Activated naive CD4-positive, alpha-beta T cell treated with anti-CD3 and anti-CD28 coated beads for 36 hours (primary cell): ENCODE data around the gene DPP6. TPM values are rescaled to one million over a fixed set of nuclear protein-coding genes. Genes with fewer than 3 reads are reported as not detected.

ENCODE experiments used
- CTCF ChIA-PET: fragments of 350-600 bp; sonication (Branson Sonifier 250); formaldehyde crosslinking; loops from one replicate; lab custom pipeline; 2021; ENCODE audit warnings: antibody characterized with exemption; lab: Charles Lee
- DNase-seq: peaks from one replicate; pipeline ENCODE4 v3.0.0-alpha.2; 2020
- H3K27ac Mint-ChIP-seq: one replicate; pipeline ENCODE4 v1.8.0; 2021; ENCODE audit warnings: mild to moderate bottlenecking, mixed read lengths
- H3K27me3 Mint-ChIP-seq: one replicate; pipeline ENCODE4 v1.8.0; 2021; ENCODE audit warnings: low read depth, mixed read lengths
- H3K36me3 Mint-ChIP-seq: one replicate; pipeline ENCODE4 v1.8.0; 2021; ENCODE audit warnings: low read depth, mixed read lengths
- H3K4me1 Mint-ChIP-seq: one replicate; pipeline ENCODE4 v1.8.0; 2021; ENCODE audit warnings: low read depth, mixed read lengths
- H3K4me3 Mint-ChIP-seq: one replicate; pipeline ENCODE4 v1.8.0; 2021; ENCODE audit warnings: mild to moderate bottlenecking, moderate library complexity, mixed read lengths
- H3K9me3 Mint-ChIP-seq: one replicate; pipeline ENCODE4 v1.8.0; 2021; ENCODE audit warnings: mixed read lengths
- intact Hi-C: fragments of 100-400 bp; cut with micrococcal nuclease; formaldehyde crosslinking; loops from one replicate; pipeline ENCODE4 v1.15.1; 2023
- total RNA-seq, 2 experiments: library from RNA; stranded (reverse); gene quantifications; one replicate each; pipeline ENCODE4 v1.2.3, GENCODE V29; 2021

DPP6 gene
- total RNA-seq, 2 experiments from 2014 or later, result not detected

DNA sequence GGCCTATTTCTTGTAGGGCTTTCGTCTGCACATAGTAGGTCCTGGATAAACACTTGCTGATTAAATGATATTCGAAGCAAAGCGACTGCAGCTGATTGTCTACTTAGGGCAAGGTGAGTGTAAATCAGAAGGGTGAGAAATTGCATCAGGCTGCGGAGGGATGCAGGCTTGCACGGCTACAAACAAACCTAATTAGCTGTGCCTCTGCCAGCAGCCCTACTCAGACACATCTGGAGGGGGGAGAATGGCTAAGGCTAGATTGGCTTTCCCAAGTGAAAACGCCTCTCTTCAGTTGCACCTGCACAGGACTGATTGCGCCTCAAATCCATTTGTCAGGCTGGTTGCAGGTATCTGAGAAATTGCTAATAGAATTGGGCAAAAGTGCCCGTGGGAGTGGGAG is 247.5 kb downstream of the DPP6 start:
- no peak overlapping the region for H3K27ac Mint-ChIP-seq
- no peak for DNase-seq
- no peaks in the 10 kb centered on the region for H3K4me1 Mint-ChIP-seq
- H3K9me3 Mint-ChIP-seq, result no peaks in the 10 kb centered on the region
- no peaks in the 10 kb centered on the region for H3K36me3 Mint-ChIP-seq
- intact Hi-C loops, result no loop called here
- peaks cover 8% of the 10 kb centered on the region for H3K27me3 Mint-ChIP-seq
- H3K4me3 Mint-ChIP-seq, result no peak overlapping the region
- CTCF ChIA-PET, result no interaction called here

DNA sequence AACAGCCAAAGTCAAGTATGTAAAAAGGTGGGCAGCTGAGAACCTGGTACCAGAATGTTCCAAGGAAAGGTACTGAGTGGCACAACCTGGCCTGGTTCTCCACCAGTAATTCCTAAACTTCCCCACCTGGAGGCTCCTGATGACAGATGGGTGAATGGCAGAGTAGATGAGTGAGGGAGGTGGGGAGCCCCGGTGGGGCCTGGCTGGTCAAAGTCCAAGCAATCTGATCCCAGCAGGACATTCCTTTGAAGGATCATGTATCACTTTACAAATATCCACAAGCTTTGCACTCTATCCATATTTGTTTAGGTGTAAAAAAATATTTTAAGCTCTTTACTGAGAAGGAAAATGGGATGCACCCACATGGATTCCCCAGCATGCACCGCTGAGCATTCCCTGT is 250.2 kb downstream of the DPP6 start:
- H3K4me3 Mint-ChIP-seq, result no peak overlapping the region
- H3K27ac Mint-ChIP-seq, result no peak overlapping the region
- CTCF ChIA-PET, result interaction anchor here (0.6 kb wide), 1 partner anchor 1409 kb away, joined by 4 read pairs; no protein-coding TSS in a partner anchor
- intact Hi-C loops, result no loop called here
- no peaks in the 10 kb centered on the region for H3K4me1 Mint-ChIP-seq
- H3K36me3 Mint-ChIP-seq, result no peaks in the 10 kb centered on the region
- no peaks in the 10 kb centered on the region for H3K9me3 Mint-ChIP-seq
- H3K27me3 Mint-ChIP-seq, result peaks cover 20% of the 10 kb centered on the region
- DNase-seq, result no peak

DNA sequence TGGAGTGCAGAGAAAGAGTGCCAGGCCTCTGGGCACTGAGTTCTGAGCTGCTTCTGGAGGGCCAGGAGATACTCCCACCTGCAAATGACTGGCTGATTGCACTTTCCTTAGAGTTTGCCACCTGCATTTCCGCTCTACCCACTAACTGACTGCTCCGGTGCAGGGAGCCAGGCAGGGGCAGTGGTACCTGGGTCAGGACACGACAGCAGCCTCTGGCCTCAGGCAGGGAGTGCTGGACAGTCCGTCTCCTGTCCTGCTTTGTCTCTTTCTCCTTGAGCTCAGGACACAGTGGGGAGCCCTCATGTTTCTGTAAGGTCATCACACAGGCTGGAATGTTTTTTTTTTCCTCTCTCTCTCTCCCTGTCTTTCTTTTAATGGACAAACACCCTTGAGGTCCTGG is 252.0 kb downstream of the DPP6 start:
- Mint-ChIP-seq H3K27ac (no peak overlapping the region), H3K4me3 (no peak overlapping the region), H3K36me3 (no peaks in the 10 kb centered on the region), H3K27me3 (peaks cover 22% of the 10 kb centered on the region), H3K4me1 (no peaks in the 10 kb centered on the region), H3K9me3 (no peaks in the 10 kb centered on the region)
- intact Hi-C loops, result no loop called here
- no peak for DNase-seq
- CTCF ChIA-PET, result no interaction called here

DNA sequence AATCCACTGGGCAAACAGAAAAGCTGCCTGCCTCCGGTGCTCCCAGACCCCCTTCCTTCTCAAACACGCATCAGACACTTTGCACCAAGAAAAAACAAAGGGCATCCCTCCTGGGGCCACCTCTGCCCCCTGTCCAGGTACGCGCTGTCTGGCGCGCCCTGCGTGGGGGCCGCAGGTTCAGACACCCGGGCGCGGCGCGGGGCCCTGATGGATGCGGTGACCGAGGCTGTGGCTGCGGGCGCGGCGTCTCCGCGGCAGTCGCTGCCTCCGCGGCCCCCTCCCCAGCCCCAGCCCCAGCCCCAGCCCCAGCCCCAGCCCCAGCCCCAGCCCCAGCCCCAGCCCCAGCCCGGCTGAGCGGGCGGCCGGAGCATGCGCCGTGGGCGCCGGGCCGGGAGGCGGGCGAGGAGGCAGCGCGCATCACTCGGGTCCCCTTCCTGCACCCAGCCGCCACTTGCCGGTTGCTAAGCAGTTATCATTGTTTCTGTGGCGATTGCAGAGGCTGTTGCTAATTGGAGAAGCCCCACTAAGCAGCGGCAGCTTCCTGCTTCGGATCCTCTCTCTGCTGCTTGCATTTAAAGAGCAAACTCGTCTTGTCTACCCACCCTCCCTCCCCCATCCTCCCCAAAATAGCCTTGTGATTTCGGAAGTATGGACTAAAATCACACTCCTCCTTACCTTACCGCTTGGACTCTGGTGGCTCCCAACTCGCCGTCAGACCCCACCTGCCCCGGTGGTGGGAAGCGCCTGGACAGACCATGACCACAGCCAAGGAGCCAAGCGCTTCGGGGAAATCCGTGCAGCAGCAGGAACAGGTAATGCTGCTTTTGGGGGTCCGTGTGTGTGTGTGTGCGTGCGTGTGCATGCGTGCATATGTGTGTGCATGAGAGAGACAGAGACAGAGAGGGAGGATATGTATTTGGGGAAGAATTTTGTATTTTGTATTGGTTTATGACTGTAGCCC is 252.8 kb downstream of the DPP6 start:
- no peaks in the 10 kb centered on the region for H3K4me1 Mint-ChIP-seq
- no peak for DNase-seq
- H3K9me3 Mint-ChIP-seq, result no peaks in the 10 kb centered on the region
- no peak overlapping the region for H3K27ac Mint-ChIP-seq
- H3K4me3 Mint-ChIP-seq, result no peak overlapping the region
- intact Hi-C loops, result no loop called here
- CTCF ChIA-PET, result interaction anchor here (0.6 kb wide), 1 partner anchor 121 kb away, joined by 5 read pairs; no protein-coding TSS in a partner anchor
- H3K27me3 Mint-ChIP-seq, result peaks cover 22% of the 10 kb centered on the region
- H3K36me3 Mint-ChIP-seq, result no peaks in the 10 kb centered on the region

DNA sequence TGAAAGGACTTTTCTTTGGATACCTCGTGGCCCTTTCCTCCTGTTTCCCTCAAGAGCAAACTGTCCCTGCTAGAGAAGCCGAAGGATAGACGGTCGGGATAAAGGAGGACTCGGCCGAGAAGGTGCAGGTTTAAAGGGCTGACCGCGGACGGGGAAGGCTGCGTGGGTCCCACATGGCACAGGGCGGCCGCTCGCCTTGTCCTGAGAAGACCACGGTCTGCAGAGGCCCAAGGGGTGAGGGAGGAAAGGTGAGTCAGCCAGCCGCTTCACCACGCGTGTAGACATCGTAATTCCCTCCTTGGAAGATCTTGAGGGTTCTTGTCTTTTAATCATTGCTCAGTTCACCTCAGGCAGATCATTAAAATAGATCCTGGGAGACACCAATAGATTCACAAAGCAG is 253.8 kb downstream of the DPP6 start:
- CTCF ChIA-PET, result interaction anchor here (0.6 kb wide), 1 partner anchor 115 kb away, joined by 3 read pairs; no protein-coding TSS in a partner anchor
- H3K36me3 Mint-ChIP-seq, result no peaks in the 10 kb centered on the region
- intact Hi-C loops, result no loop called here
- DNase-seq, result no peak
- H3K9me3 Mint-ChIP-seq, result no peaks in the 10 kb centered on the region
- H3K4me3 Mint-ChIP-seq, result no peak overlapping the region
- H3K4me1 Mint-ChIP-seq, result no peaks in the 10 kb centered on the region
- peaks cover 22% of the 10 kb centered on the region for H3K27me3 Mint-ChIP-seq
- no peak overlapping the region for H3K27ac Mint-ChIP-seq

DNA sequence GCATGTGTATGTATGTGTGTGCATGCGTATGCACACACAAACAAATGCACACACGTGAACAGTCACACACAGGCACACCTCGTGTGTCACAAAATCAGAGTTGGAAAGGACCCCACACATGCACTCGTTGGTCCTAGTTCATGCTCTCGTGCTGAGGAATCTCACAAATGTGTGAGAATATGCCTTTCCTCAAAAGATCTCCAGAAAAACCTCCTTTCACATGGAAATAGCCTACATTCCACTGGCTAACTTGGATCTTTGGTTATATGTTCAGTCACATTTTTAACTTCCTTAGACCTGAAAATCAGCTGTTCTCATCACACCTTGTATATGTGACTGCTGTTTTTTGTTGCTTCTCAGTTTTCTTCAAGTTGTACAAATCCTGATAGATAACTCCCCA is 256.7 kb downstream of the DPP6 start:
- H3K36me3 Mint-ChIP-seq, result no peaks in the 10 kb centered on the region
- no peak overlapping the region for H3K4me3 Mint-ChIP-seq
- DNase-seq, result no peak
- H3K27me3 Mint-ChIP-seq, result peaks cover 18% of the 10 kb centered on the region
- intact Hi-C loops, result no loop called here
- no peak overlapping the region for H3K27ac Mint-ChIP-seq
- peaks cover 5% of the 10 kb centered on the region for H3K9me3 Mint-ChIP-seq
- no peaks in the 10 kb centered on the region for H3K4me1 Mint-ChIP-seq
- CTCF ChIA-PET, result no interaction called here

DNA sequence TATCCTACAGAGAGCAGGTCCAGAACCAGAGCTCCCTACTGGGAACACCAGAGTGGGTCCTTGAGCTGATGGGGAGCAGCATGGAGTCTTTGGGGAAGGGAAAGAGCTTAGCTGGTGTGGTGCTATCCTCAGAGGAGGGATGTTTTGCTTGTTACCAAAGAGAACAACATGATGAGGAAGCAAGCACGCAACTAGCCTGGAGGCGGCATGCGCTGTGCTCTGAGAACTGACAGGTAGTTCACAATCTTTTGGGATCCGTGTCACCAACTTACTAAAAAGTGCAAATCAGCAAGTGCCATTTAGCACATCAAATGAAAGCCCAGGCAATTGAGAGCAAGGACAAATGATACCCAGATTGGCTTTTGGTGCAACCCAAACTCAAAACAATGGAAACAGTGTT is 257.9 kb downstream of the DPP6 start:
- DNase-seq, result no peak
- no peaks in the 10 kb centered on the region for H3K4me1 Mint-ChIP-seq
- H3K36me3 Mint-ChIP-seq, result no peaks in the 10 kb centered on the region
- intact Hi-C loops, result no loop called here
- peaks cover 5% of the 10 kb centered on the region for H3K9me3 Mint-ChIP-seq
- CTCF ChIA-PET, result no interaction called here
- no peak overlapping the region for H3K27ac Mint-ChIP-seq
- H3K4me3 Mint-ChIP-seq, result no peak overlapping the region
- H3K27me3 Mint-ChIP-seq, result peaks cover 14% of the 10 kb centered on the region

DNA sequence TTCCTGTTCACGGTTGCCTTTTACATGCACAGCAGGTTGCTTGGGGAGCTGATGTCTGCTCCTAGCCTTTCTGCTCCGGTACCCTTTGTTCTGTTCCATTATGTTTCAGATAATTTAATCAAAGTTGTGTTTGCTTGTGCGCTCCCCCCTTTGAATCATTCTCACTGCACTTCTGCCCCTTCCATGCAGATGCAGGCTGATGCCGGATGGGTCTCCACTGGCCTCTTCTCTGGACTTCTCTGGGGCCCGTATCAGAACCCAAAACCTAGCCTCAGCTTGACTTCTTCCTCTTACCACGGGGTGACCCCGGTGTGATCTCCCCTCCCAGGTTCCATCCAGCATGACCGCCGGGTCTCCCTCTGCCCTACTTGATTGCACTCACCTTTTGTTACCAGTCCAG is 272.0 kb downstream of the DPP6 start:
- Mint-ChIP-seq H3K27ac (no peak overlapping the region), H3K4me3 (no peak overlapping the region), H3K27me3 (no peaks in the 10 kb centered on the region), H3K9me3 (peaks cover 3% of the 10 kb centered on the region), H3K4me1 (no peaks in the 10 kb centered on the region), H3K36me3 (no peaks in the 10 kb centered on the region)
- CTCF ChIA-PET, result no interaction called here
- no peak for DNase-seq
- intact Hi-C loops, result no loop called here

DNA sequence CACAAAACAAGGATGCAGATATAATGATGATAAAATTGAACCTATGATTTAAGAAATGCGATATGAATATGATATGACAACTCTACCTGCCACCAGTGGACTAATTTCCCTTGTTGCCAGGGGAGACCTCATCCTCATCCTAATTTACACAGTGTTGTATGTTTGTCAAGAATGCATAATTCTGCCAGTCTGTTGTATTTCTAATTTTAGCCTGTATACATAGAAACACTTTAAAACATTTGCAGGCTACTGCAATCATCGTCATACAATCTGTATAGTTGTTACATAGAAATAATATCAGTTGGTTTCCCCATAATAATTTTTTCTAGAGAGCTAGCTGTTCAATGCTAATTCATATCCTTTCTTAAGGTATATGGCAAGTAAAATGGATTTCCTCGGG is 274.2 kb downstream of the DPP6 start:
- Mint-ChIP-seq H3K4me3 (no peak overlapping the region), H3K27ac (no peak overlapping the region), H3K27me3 (no peaks in the 10 kb centered on the region), H3K4me1 (no peaks in the 10 kb centered on the region), H3K36me3 (no peaks in the 10 kb centered on the region), H3K9me3 (peaks cover 5% of the 10 kb centered on the region)
- CTCF ChIA-PET, result no interaction called here
- intact Hi-C loops, result no loop called here
- DNase-seq, result no peak

DNA sequence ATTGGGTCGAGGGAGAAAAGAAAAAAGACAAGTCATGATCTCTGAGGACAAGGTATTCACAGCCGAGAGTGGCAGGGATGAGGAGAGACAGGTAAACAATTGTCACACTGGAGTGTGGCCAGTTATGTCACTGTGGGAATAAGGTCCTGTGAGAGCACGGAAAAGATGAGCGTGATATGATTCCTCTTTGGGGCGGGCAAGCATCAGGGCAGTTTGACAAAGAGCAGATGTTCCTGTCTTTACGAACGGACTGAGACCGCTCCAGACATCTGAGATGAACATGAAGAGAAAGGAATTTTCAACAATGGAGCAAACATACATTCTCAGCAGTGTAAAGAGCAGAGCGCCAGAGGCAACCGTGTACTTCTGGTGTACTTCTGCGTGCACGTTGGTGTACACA is 278.1 kb downstream of the DPP6 start:
- DNase-seq, result no peak
- intact Hi-C loops, result no loop called here
- no peaks in the 10 kb centered on the region for H3K36me3 Mint-ChIP-seq
- CTCF ChIA-PET, result no interaction called here
- H3K4me3 Mint-ChIP-seq, result no peak overlapping the region
- no peak overlapping the region for H3K27ac Mint-ChIP-seq
- no peaks in the 10 kb centered on the region for H3K4me1 Mint-ChIP-seq
- H3K9me3 Mint-ChIP-seq, result peaks cover 9% of the 10 kb centered on the region
- no peaks in the 10 kb centered on the region for H3K27me3 Mint-ChIP-seq

DNA sequence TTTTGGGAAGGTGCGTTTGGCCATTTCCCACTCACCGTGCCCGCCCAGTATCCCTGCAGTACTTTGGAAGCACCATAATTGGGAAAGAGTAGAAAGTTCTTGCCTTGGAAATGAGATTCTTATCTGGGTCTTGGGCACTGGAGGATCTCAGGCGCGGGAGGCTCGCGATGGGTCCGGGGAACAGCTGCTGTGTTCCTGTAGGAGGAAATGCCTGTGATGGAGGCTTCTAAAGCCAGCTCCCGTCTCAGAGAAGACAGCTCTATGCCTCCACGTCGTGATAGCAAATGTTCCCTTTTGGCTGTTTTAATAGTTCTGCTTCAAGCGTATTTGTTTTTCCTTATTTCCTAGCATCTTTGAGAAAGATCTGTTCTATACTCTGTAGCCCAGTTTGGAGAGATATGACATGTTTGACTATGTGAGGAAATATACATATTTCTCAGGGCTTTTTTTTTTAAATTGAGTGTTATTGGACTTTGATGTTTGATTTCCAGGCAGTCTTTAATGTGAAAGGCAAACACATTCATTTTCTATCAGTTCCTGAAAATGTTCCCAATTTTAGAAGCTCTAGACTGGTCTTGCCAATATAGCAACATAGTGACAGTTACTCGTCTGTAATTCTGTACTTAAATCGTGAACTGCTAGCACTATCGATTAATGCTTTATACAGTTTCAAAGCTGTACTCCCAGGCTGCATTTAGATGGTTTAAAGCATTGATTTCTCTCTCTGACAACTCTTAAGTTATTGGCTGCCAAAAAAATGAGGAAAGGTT is 280.8 kb downstream of the DPP6 start:
- intact Hi-C loops, result no loop called here
- Mint-ChIP-seq H3K9me3 (peaks cover 6% of the 10 kb centered on the region), H3K36me3 (no peaks in the 10 kb centered on the region), H3K27me3 (no peaks in the 10 kb centered on the region), H3K4me1 (no peaks in the 10 kb centered on the region), H3K4me3 (no peak overlapping the region), H3K27ac (no peak overlapping the region)
- CTCF ChIA-PET, result no interaction called here
- DNase-seq, result no peak

DNA sequence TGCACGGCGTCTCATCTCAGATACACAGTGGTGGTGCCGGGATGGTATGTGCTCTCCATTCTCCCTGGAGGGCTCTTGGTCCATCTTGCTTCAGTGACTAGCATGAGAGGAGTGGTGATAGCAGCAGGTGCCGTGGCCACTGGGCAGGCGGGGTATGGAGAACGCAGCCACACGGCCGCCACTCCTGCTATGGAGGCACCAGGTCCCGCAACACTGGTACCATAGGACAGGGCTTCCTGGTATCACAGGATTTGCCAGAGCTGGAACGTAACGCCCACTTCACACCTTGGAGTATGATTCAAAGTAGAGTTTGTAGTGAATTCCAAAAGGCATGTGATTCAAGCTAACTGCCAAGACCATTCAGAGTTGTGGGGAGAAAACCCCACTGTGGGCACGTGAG is 284.1 kb downstream of the DPP6 start:
- Mint-ChIP-seq H3K9me3 (peaks cover 4% of the 10 kb centered on the region), H3K4me1 (no peaks in the 10 kb centered on the region), H3K36me3 (no peaks in the 10 kb centered on the region), H3K4me3 (no peak overlapping the region), H3K27me3 (no peaks in the 10 kb centered on the region), H3K27ac (no peak overlapping the region)
- DNase-seq, result no peak
- CTCF ChIA-PET, result no interaction called here
- intact Hi-C loops, result no loop called here
